ENCODE data around the gene NRXN3.

- no peak for TF ChIP-seq EZH2 (IDR thresholded peaks at IDR 0.05; ENCODE audit: insufficient read depth, poor library complexity, severe bottlenecking)
- no peak for TF ChIP-seq EZH2phosphoT487 (IDR thresholded peaks at IDR 0.05; ENCODE audit: insufficient read depth, low read depth)
Observed at GRCh38 chr14:78975734-78976133, 805.6 kb downstream of the NRXN3 start.
